LoVo (cell line): ENCODE results near the gene RPL13A.

Source experiments
- DNase-seq: peaks from one replicate; pipeline ENCODE4 v3.0.0-alpha.2; 2016; ENCODE audit warnings: low spot score

Gene RPL13A

GRCh38 chr19:49486232-49486631, 1.2 kb upstream of the RPL13A start:
- no peak for DNase-seq

GRCh38 chr19:49486710-49487276, 615 bp upstream of the RPL13A start:
- no peak for DNase-seq

- no peak for DNase-seq
Observed at GRCh38 chr19:49488046-49488862, 846 bp downstream of the RPL13A start.

- DNase-seq: no peak
Observed at GRCh38 chr19:49488863-49489537, 1.6 kb downstream of the RPL13A start.

- DNase-seq: no peak
Observed at GRCh38 chr19:49489601-49490167, 2.3 kb downstream of the RPL13A start.

GRCh38 chr19:49490287-49491029, 3.0 kb downstream of the RPL13A start:
- DNase-seq: no peak

- DNase-seq: no peak
Observed at GRCh38 chr19:49491030-49491803, 3.8 kb downstream of the RPL13A start.

GRCh38 chr19:49491804-49492572, 4.6 kb downstream of the RPL13A start:
- no peak for DNase-seq

GRCh38 chr19:49492573-49493405, 5.4 kb downstream of the RPL13A start:
- DNase-seq: peak; percentile 57

- no peak for DNase-seq
Observed at GRCh38 chr19:49496574-49497008, 9.2 kb downstream of the RPL13A start.

GRCh38 chr19:49497047-49497788, 9.8 kb downstream of the RPL13A start:
- peak; percentile 63 for DNase-seq

GRCh38 chr19:49497789-49498103, 10.3 kb downstream of the RPL13A start:
- no peak for DNase-seq

- no peak for DNase-seq
Observed at GRCh38 chr19:49498475-49498874, 11.1 kb downstream of the RPL13A start.

GRCh38 chr19:49499030-49499670, 11.7 kb downstream of the RPL13A start:
- DNase-seq: no peak

GRCh38 chr19:49502866-49503581, 15.6 kb downstream of the RPL13A start:
- no peak for DNase-seq

- DNase-seq: no peak
Observed at GRCh38 chr19:49503582-49503962, 16.2 kb downstream of the RPL13A start.

- no peak for DNase-seq
Observed at GRCh38 chr19:49506575-49507105, 19.2 kb downstream of the RPL13A start.
